GM12865 (cell line): ENCODE measurements around the gene GPAT3.
A peak's percentile ranks its signal among the peaks of the same experiment; 100 is the strongest.

Source experiments
- DNase-seq: peaks from one replicate; pipeline ENCODE4 v3.0.0; 2010; ENCODE audit warnings: low read depth
- H3K4me3 ChIP-seq: 2 replicates; pipeline ENCODE4 v1.5.1; 2011; ENCODE audit warnings: mild to moderate bottlenecking, low read depth, low read length, control low read depth
- TF ChIP-seq, protein P1 (sequence below): IDR thresholded peaks from 2 replicates; pipeline ENCODE4 v1.5.1; 2011; ENCODE audit warnings: low read length, control low read depth, low read depth, inconsistent platforms; ENCODE audit not compliant: insufficient read depth; ENCODE audit errors: missing control alignments

Gene GPAT3

DNA sequence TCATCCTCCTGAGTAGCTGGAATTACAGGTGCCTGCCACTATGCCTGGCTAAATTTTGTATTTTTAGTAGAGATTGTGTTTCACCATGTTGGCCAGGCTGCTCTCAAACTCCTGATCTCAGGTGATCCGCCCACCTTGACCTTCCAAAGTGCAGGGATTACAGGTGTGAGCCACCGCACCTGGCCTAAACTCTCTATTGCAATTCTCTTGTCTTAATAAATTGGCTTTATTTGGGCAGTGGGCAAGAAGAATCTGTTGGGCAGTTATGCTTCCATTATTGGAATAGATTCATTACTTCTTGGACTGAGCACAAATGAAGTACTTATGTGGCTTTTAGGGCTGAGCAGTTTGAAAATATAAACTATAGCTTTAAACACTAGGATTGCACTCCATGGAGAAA, 8.2 kb upstream of the GPAT3 start:
- no peak for DNase-seq
- TF ChIP-seq, protein P1, sequence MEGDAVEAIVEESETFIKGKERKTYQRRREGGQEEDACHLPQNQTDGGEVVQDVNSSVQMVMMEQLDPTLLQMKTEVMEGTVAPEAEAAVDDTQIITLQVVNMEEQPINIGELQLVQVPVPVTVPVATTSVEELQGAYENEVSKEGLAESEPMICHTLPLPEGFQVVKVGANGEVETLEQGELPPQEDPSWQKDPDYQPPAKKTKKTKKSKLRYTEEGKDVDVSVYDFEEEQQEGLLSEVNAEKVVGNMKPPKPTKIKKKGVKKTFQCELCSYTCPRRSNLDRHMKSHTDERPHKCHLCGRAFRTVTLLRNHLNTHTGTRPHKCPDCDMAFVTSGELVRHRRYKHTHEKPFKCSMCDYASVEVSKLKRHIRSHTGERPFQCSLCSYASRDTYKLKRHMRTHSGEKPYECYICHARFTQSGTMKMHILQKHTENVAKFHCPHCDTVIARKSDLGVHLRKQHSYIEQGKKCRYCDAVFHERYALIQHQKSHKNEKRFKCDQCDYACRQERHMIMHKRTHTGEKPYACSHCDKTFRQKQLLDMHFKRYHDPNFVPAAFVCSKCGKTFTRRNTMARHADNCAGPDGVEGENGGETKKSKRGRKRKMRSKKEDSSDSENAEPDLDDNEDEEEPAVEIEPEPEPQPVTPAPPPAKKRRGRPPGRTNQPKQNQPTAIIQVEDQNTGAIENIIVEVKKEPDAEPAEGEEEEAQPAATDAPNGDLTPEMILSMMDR, result no peak
- H3K4me3 ChIP-seq, result no peak overlapping the region

DNA sequence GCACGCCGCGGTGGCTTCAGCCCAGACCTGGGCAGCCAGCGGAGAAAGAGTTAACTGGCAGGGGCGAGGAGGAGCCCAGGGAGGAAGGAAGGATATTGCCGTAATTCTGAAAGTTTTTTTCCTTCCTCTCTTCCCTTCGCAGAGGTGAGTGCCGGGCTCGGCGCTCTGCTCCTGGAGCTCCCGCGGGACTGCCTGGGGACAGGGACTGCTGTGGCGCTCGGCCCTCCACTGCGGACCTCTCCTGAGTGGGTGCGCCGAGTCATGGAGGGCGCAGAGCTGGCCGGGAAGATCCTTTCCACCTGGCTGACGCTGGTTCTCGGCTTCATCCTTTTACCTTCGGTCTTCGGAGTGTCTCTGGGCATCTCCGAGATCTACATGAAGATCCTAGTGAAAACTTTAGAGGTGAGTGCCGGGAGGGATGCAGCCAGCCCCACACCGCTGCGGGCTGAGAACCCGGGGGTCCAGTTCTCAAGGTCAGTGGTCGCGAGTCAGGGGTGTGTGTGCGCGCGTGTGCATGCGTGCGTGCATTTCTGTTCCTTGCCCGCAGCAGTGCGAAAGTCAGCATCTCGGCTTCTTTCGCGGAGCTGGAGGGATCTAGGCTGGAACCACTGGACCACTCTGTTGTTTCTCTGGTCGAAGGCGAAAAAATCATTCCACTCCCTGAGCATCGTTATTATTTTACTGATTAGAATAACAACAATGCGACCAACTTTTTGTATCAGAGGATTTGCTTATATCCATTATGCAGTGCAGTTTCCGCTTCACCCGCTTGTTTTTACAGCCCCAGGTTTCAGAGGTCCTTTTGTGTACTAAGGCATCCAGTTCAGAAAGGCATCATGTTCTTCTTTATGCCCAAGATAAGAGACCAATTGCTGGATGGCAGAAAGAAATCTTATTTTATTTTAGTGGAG, 709 bp downstream of the GPAT3 start:
- TF ChIP-seq, protein P1, result no peak
- H3K4me3 ChIP-seq, result peak overlapping the region; percentile 57
- no peak for DNase-seq

DNA sequence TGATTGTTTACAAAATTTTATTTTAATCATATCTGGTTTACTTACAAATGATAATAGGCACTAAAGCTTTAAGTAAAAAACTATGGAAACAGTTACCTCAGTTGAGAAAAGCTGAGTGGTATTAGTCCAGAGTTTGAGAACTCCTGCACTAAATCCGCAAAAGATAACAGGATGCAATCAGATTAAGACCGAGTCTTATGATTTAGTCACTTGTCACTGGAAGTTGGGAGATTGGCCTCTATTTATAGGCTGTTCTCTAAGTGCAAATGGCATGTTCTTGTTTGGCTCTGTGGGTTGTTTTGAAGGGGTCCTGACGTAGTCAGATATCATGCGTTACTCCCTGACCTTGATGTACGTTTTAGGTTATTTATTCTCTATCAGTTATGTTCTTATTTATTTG, 6.3 kb downstream of the GPAT3 start:
- no peak for DNase-seq
- TF ChIP-seq, protein P1, result no peak
- no peak overlapping the region for H3K4me3 ChIP-seq

DNA sequence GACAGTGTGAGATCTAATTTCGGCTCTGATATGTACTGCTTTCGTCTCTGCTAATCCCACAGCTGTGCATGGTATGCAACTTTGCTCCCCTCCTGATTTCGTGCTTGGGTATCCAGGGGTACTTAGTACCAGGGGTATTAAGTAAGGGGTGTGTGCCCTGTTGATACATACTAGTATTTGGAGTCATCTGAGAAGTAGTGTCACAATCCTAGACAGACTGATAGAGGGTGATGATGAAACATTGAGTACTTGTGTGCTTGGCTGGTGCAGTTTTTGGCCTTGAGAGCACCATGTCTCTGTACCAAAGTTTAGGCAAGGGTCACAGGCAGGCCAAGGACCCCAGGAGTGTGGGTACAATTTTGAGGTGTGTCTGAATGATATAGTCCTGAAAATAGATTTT, 10.9 kb downstream of the GPAT3 start:
- no peak overlapping the region for H3K4me3 ChIP-seq
- no peak for DNase-seq
- TF ChIP-seq, protein P1, result no peak

DNA sequence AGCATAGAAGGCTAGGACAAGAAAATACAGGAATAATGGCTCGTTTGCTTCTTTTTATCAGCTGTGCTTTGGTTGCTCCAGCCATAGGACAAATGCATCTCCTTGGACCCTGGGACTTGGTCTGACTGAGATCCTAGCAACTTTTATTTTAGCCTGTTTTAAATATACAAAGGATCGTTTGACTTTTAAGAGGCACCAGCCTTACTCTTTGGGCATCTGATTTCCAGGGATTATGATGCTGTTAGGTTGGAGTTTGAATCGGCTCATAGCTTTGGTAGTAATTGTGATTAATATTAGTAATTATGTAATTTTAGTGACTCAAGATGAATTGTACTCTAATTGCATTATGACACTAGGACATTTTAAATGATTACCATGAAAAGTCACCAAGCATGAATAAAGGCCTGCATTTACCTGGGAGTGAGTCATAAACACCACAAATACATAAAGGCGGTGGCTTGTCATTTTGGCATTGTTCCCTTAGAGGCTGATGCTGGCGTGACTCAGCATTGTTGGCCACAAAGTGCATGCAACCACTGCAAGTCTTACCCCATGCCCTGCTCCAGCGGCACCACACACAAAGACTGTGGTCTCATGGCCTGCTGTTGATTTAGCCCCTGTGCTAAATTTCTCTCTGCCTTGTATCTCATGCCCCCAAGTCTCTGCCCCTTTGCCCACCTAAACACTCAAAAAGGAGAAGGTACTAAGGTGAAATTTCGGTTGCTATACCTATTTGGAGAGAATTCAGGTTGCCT, 12.4 kb downstream of the GPAT3 start:
- DNase-seq, result peak; percentile 83
- no peak overlapping the region for H3K4me3 ChIP-seq
- TF ChIP-seq, protein P1, result no peak

DNA sequence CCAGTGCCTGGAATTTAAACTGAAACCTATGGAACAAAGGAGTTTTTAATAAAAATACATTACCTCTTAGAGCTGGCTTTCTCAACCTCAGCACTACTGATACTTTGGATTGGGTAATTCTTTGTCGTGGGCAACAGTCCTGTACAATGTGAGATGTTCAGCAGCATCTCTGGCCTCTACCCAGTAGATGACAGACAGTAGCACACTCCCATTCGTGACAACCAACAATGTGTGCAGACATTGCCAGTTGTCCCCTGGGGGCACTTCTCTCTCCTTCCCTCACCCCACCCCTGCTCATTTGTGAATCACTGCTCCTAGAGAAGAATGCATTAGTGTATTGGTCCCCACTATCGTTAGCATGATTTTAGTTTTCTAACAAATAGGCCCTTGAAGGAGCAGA, 16.2 kb downstream of the GPAT3 start:
- TF ChIP-seq, protein P1, result no peak
- no peak for DNase-seq
- H3K4me3 ChIP-seq, result no peak overlapping the region
